Measurements from ENCODE around the gene FCHSD1.
"Not testable (repeated sequence)": the region's sequence is repeated elsewhere in the genome, so short reads cannot be mapped to it uniquely, and the experiment has no call there.

FCHSD1 gene

DNA sequence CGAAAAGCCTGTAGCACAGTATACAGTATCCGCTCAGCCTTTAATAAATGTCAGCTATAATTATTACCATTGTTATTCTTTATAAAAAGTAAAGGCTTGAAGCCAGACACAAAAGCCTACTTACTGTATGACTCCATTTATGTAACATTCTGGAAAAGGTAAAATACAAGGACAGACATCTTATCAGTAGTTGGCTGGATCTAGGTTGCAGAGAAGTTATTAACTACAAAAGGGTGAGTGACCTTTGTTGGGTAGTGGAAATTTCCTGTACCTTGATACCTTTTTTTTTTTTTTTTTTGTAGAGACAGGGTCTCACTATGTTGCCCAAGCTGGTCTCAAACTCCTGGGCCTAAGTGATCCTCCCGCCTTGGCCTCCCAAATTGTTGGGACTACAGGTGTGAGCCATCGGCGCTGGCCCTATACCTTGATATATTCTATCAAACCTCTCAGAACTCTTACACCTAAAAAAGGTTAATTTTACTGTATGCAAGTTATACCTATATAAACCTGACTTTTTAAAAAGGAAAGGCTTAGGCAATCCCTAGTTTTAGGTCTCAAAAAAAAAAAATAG is 20.6 kb downstream of the FCHSD1 start:
- H3K36me3 Mint-ChIP-seq (ENCODE audit: low read depth), result peaks cover 80% of the 10 kb centered on the region
- no peak overlapping the region for H3K4me3 Mint-ChIP-seq
- no peaks in the 10 kb centered on the region for H3K27me3 Mint-ChIP-seq
- H3K4me1 Mint-ChIP-seq (ENCODE audit: low read depth), result peaks cover 72% of the 10 kb centered on the region
- intact Hi-C loops (cut with micrococcal nuclease), result loop anchor here (5.0 kb wide), 1 partner anchor 38 kb away; no protein-coding TSS in a partner anchor
- no peaks in the 10 kb centered on the region for H3K9me3 Mint-ChIP-seq
- no peak overlapping the region for H3K27ac Mint-ChIP-seq

DNA sequence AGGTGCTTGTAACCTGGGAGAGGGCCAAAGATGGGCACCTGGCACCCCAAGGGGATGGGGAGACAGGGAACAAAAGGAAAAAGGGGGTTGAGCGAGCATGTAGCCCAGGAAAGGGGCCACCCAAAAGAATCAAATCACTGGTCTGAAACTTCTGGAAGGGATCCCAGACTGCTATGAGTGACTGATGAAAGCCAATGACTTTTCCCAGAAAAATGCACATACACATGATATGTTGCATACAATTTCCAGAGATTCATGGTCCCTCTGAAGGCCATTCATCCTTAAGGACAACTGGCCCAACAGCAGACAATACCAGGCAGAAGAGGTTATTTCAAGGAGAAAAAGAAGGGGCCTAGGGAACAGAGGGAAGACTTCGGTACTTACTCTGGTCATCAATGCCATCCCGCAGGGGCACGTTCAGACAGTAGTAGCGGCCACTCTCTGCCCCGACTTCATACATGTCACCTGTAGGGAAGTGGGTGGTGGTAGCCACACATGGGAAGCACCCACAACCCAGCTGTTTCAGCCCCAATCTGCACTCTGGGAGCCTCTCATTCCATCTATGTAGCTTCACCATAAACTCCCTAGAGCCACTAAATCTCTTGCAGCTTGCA is 22.9 kb downstream of the FCHSD1 start:
- H3K27ac Mint-ChIP-seq, result peak overlapping the region; percentile 82
- H3K4me1 Mint-ChIP-seq (ENCODE audit: low read depth), result peaks cover 71% of the 10 kb centered on the region
- H3K4me3 Mint-ChIP-seq, result no peak overlapping the region
- no peaks in the 10 kb centered on the region for H3K9me3 Mint-ChIP-seq
- H3K27me3 Mint-ChIP-seq, result no peaks in the 10 kb centered on the region
- intact Hi-C loops (cut with micrococcal nuclease), result no loop called here
- peaks cover 85% of the 10 kb centered on the region for H3K36me3 Mint-ChIP-seq (ENCODE audit: low read depth)

DNA sequence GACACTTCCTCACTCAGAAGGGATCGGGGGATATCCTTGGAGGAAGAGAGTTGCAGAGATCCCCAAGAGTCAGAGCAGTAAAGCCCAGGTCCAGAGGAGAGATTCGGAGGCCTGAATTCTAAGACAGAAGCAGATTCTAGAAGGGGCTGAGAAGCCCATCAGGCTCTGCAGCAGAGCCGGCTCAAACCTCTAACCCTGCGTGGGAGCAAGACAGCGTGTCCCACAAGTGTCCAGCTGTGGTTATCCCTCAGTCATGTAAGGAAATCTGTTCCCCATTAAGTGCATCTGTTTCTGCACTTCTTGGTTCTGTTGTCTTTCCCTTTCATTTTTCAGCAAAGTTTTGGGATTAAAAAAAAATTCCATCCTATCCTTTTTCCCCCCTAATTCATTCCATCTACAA is 27.6 kb downstream of the FCHSD1 start:
- H3K27ac Mint-ChIP-seq, result peak overlapping the region; percentile 90
- peak overlapping the region; percentile 56 for H3K4me3 Mint-ChIP-seq
- H3K36me3 Mint-ChIP-seq (ENCODE audit: low read depth), result peaks cover 87% of the 10 kb centered on the region
- H3K27me3 Mint-ChIP-seq, result no peaks in the 10 kb centered on the region
- H3K9me3 Mint-ChIP-seq, result no peaks in the 10 kb centered on the region
- peaks cover 78% of the 10 kb centered on the region for H3K4me1 Mint-ChIP-seq (ENCODE audit: low read depth)
- intact Hi-C loops (cut with micrococcal nuclease), result no loop called here

DNA sequence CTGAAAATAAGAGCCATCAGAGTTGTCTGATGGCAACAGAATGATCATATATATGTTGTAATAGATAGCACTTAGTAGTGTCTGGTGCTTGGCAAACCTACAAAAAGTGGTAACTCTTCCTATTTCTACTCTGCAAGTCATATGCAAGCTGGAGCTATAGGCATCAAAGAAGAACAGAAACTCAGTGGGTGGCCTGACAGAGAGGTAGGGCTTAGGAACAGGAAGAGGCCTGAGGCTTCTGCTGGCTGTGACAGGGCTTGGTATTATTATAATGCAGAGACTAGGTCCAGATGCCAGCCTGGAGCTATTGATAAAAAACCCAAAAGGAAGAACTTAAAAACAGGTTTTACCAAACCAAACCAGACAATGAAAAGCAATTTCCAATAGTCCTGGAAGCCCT is 28.0 kb downstream of the FCHSD1 start:
- Mint-ChIP-seq H3K9me3 (no peaks in the 10 kb centered on the region), H3K36me3 (ENCODE audit: low read depth) (peaks cover 87% of the 10 kb centered on the region), H3K4me3 (peak overlapping the region; percentile 56), H3K4me1 (ENCODE audit: low read depth) (peaks cover 75% of the 10 kb centered on the region), H3K27ac (peak overlapping the region; percentile 90), H3K27me3 (no peaks in the 10 kb centered on the region)
- intact Hi-C loops (cut with micrococcal nuclease), result no loop called here

DNA sequence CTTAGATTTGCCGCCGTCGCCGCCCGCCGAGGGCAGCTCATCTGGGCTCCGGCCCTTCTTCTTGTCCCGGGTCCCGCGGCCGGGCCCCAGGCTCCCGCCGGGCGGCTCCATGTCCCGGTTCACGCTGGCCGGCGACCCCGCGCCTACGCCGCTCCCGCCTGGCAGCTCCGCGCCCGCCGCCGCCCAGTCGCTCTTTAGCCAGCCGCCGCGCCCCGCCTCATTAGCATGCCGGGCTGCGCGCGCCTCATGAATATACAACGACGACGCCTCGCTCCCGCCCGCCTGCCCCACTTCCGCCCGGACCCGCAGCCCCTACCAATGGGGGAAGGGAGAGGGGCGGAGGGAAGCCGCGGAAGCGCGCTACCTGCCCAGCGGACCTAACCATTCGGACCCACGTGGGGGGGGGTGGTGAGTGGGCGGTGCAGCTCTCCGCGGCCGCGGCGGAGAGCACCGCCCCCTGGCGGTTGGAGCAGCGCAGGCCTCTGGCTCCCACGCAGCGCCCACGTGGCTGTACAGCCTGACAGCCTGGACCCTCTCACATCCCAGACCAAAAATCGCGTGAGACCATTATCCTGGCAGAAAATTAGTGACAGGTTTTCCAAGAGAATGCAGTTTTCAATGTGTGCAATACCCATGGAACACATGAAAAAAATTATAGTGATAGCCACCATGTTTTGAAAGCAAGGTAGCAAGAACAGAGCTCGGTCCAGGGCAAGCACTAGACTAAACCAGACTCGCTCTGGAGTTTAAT is 32.2 kb downstream of the FCHSD1 start, which contains the start of gene DIAPH1:
Gene DIAPH1 (minus strand): TSS at position 197 of the 751 bp plus-strand sequence. CDS start 86 bp downstream, at position 111.
- H3K27ac Mint-ChIP-seq, result peak within 1 kb of the TSS; percentile 92
- H3K27me3 Mint-ChIP-seq, result no peaks in the 10 kb centered on the region
- peaks cover 53% of the 10 kb centered on the region for H3K36me3 Mint-ChIP-seq (ENCODE audit: low read depth)
- no peaks in the 10 kb centered on the region for H3K9me3 Mint-ChIP-seq
- intact Hi-C loops (cut with micrococcal nuclease), result loop anchor here (1.0 to 2.0 kb wide), 3 partner anchors 14 to 27 kb away; no protein-coding TSS in a partner anchor
- H3K4me3 Mint-ChIP-seq, result peak within 1 kb of the TSS; percentile 92
- H3K4me1 Mint-ChIP-seq (ENCODE audit: low read depth), result peaks cover 70% of the 10 kb centered on the region

DNA sequence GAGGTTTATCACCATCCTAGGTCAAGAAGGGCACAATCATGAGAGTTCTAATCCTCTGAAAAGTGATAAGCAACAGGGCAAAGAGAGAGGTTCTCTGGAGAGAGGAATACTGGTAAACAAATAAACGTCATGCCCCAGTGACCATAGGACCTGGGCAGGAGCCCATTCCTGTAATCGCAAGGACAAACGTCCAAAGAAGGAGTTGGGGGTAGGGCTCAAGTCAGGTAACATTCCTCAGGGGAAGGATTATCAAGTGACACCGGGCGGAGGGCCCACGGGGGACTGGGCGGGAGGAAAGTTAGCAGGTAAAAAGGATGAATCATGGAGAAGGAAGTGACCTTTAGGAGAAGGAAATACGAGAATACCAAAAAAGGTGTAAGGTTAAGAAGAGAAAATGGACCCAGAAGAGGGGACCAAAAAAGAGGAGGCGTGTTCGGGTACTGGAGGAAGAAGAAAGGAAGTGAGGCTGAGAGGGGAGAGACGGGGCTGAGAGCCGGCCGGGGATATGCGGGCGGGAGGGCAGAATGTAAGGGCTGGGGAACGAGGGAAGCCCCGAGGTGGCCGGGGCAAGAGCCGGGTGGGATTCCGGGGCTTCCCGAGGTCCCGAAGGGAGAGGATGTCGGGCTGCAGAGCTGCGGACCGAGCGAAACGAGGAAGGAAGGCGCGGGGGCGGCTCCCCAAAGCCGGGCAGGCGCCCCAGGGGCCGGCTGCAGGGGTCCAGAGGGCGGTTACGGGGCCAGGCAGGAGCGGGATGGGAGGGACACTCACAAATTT is 33.0 kb downstream of the FCHSD1 start:
- no peaks in the 10 kb centered on the region for H3K27me3 Mint-ChIP-seq
- H3K36me3 Mint-ChIP-seq (ENCODE audit: low read depth), result peaks cover 46% of the 10 kb centered on the region
- peak overlapping the region; percentile 92 for H3K4me3 Mint-ChIP-seq
- H3K27ac Mint-ChIP-seq, result peak overlapping the region; percentile 92
- no peaks in the 10 kb centered on the region for H3K9me3 Mint-ChIP-seq
- peaks cover 70% of the 10 kb centered on the region for H3K4me1 Mint-ChIP-seq (ENCODE audit: low read depth)
- intact Hi-C loops (cut with micrococcal nuclease), result loop anchor here (2.0 kb wide), 2 partner anchors 13 to 17 kb away; no protein-coding TSS in a partner anchor

DNA sequence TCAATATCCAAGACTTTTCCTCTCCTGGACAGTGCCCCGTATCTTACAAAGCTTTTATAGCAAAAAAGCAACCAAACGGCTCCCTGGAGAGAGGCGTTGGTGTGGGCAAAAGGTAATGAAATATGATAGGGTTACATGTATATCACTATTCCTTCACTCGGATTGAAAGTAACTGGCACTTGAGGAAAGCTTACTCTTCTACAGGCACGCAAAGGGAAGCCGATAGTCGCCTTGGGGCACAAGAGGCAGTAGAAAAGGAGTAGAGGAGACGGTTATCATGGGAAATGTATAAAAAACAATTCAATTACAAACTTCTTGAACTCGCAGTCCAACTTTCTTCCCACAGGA is 33.6 kb downstream of the FCHSD1 start:
- Mint-ChIP-seq H3K4me1 (ENCODE audit: low read depth) (peaks cover 70% of the 10 kb centered on the region), H3K4me3 (peak overlapping the region; percentile 92), H3K36me3 (ENCODE audit: low read depth) (peaks cover 40% of the 10 kb centered on the region), H3K9me3 (no peaks in the 10 kb centered on the region), H3K27me3 (no peaks in the 10 kb centered on the region), H3K27ac (peak overlapping the region; percentile 92)
- intact Hi-C loops (cut with micrococcal nuclease), result loop anchor here (2.0 kb wide), 2 partner anchors 13 to 17 kb away; no protein-coding TSS in a partner anchor

DNA sequence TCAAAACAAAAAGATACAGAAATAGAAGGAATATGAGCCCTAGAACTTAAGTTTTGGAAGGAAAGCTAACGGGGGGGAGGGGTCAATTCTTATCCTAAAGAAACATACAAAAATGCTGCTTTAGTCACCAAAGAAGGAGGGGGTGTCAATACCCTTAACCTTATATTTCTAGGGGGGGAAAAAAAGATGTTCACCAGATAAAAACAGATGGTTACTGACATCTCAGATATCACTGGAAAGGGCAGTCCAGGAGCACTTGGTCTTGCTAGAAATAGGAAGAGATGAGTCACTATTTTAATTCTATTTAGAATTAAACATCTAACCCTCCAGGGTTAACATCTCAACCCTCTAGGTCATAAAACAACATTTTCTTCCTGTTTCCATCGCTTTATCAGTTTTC is 34.1 kb downstream of the FCHSD1 start:
- peak overlapping the region; percentile 92 for H3K27ac Mint-ChIP-seq
- intact Hi-C loops (cut with micrococcal nuclease), result no loop called here
- H3K36me3 Mint-ChIP-seq (ENCODE audit: low read depth), result peaks cover 35% of the 10 kb centered on the region
- H3K4me1 Mint-ChIP-seq (ENCODE audit: low read depth), result peaks cover 69% of the 10 kb centered on the region
- H3K9me3 Mint-ChIP-seq, result no peaks in the 10 kb centered on the region
- no peaks in the 10 kb centered on the region for H3K27me3 Mint-ChIP-seq
- H3K4me3 Mint-ChIP-seq, result peak overlapping the region; percentile 92

DNA sequence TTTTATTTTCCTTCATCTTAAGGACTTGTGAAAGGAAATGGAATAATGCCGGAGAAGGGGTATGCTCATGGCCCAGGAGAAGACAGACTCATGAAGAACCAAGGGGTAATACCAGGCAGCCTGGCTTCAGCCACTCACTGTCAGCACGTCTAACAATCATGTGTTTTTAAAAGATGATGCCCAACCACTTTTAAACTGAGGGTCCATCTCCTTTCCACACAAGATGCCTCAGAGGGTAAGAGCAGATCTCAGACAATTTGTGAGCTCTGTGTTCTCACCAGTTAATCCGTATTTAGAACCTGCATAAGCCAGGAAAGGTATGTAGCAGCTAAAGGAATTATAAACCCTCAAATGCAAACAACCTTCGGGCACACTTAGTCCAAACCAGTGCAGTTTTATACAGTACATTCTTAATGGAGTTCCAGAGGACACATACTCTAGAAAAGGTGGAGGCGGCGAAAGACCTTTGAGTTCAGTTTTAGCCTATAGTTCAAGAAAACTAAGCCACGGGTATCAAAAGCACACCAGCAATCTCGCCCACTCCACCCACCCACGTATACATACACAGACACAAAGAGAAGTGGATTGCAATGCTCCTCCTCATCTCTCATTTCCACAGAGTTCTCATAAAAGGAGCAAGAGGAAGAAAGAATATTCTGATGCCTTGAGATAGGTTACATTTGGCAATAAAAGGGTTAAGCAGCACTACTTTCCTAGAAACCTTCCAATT is 35.1 kb downstream of the FCHSD1 start:
- peak overlapping the region; percentile 92 for H3K27ac Mint-ChIP-seq
- intact Hi-C loops (cut with micrococcal nuclease), result no loop called here
- H3K27me3 Mint-ChIP-seq, result no peaks in the 10 kb centered on the region
- H3K9me3 Mint-ChIP-seq, result no peaks in the 10 kb centered on the region
- peak overlapping the region; percentile 92 for H3K4me3 Mint-ChIP-seq
- peaks cover 31% of the 10 kb centered on the region for H3K36me3 Mint-ChIP-seq (ENCODE audit: low read depth)
- peaks cover 66% of the 10 kb centered on the region for H3K4me1 Mint-ChIP-seq (ENCODE audit: low read depth)

DNA sequence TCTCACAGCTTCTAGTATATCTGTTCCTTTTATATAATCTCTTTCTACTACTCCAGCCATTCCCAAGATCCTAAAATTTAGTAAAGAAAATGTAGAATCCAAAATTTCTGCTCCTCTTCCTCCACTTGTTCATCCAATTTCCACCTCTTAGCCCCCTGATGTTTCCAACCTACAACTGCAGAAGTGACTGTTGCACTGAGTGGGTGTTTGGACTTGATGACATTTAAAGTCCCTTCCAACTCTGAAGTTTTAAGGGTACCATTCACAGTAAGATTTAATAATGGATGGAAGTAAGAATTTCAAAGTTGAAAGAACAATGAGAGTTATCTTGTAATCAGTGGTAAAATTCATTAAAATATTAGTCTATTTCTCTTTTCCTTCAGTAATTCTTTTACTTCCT is 37.9 kb downstream of the FCHSD1 start:
- H3K4me1 Mint-ChIP-seq (ENCODE audit: low read depth), result peaks cover 77% of the 10 kb centered on the region
- no peaks in the 10 kb centered on the region for H3K27me3 Mint-ChIP-seq
- intact Hi-C loops (cut with micrococcal nuclease), result no loop called here
- peak overlapping the region; percentile 11 for H3K4me3 Mint-ChIP-seq
- peak overlapping the region; percentile 59 for H3K27ac Mint-ChIP-seq
- peaks cover 29% of the 10 kb centered on the region for H3K36me3 Mint-ChIP-seq (ENCODE audit: low read depth)
- H3K9me3 Mint-ChIP-seq, result no peaks in the 10 kb centered on the region

DNA sequence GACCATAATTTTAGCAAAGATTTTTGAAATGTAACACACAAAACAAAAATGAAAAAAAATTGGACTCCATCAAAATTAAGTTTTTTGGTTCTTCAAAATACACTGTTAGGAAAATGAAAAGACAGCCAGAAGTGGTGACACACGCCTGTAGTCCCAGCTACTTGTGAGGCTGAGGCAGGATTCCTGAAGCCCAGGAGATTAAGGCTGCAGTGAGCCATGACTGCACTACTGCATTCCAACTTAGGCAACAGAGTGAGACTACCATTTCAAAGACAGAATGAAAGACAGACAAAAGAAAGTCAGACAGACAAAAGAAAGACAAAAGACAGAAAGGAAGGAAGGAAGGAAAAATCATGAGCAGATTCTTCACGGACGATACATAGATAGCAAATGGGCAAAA is 39.9 kb downstream of the FCHSD1 start:
- Mint-ChIP-seq H3K4me1 (ENCODE audit: low read depth) (peaks cover 73% of the 10 kb centered on the region), H3K27me3 (no peaks in the 10 kb centered on the region), H3K9me3 (no peaks in the 10 kb centered on the region), H3K4me3 (no peak overlapping the region), H3K36me3 (ENCODE audit: low read depth) (peaks cover 32% of the 10 kb centered on the region), H3K27ac (peak overlapping the region; percentile 16)
- intact Hi-C loops (cut with micrococcal nuclease), result no loop called here

DNA sequence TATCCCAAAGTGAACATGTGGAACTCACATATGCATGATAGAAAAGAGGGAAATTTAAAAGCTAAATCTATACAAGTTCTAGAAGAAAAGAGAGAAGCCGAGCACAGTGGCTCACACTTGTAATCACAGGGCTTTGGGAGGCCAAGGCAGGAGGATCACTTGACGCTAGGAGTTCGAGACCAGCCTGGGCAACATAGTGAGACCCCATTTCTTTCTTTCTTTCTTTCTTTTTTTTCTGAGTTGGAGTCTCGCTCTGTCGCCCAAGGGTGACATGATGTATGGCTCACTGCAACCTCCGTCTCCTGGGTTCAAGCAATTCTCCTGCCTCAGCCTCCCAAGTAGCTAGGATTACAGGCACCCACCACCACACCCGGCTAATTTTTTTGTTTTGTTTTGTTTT is 41.3 kb downstream of the FCHSD1 start:
- intact Hi-C loops (cut with micrococcal nuclease); H3K27me3 Mint-ChIP-seq; H3K4me3 Mint-ChIP-seq; H3K9me3 Mint-ChIP-seq: not testable (repeated sequence)
- H3K4me1 Mint-ChIP-seq (ENCODE audit: low read depth), result peaks cover 73% of the 10 kb centered on the region
- peaks cover 32% of the 10 kb centered on the region for H3K36me3 Mint-ChIP-seq (ENCODE audit: low read depth)
- peak overlapping the region; percentile 16 for H3K27ac Mint-ChIP-seq

DNA sequence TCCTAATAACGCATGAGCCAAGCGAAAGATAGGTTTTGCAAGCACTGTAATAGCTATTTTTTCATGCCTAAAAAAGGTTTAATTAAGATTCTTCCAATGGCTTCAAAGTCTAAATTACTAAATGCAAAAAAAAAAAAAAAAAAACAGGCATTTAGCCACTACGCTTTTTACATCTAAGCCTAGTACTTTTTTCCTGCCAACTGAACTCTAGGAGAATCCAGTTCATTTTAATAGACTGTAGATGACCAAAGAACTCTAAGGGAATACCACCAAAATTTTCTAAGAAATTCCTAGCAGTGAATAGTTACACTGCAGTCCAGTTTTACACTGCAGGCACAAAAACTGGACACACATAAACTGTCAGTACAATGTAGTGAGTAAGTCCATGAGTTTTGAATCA is 42.2 kb downstream of the FCHSD1 start:
- Mint-ChIP-seq H3K27ac (no peak overlapping the region), H3K9me3 (no peaks in the 10 kb centered on the region), H3K4me1 (ENCODE audit: low read depth) (peaks cover 77% of the 10 kb centered on the region), H3K4me3 (no peak overlapping the region), H3K27me3 (no peaks in the 10 kb centered on the region), H3K36me3 (ENCODE audit: low read depth) (peaks cover 32% of the 10 kb centered on the region)
- intact Hi-C loops (cut with micrococcal nuclease), result no loop called here
